Panc1 (cell line): ENCODE results near the gene BACH2. TPM values are rescaled to one million over a fixed set of nuclear protein-coding genes. Genes with fewer than 3 reads are reported as not detected.

ENCODE experiments used
- ATAC-seq: fragments of 200-7000 bp; cut with Tn5 transposase; 2 replicates; pipeline ENCODE4 v1.9.1; 2020; ENCODE audit warnings: mild to moderate bottlenecking, moderate library complexity
- BruUV-seq: library from RNA; stranded (reverse); fragments of 400-500 nt; replicated peaks from 2 replicates; lab custom pipeline; 2021; lab: Mats Ljungman, UMichigan
- CTCF ChIA-PET: fragments of 300-600 bp; sonication (Branson Sonifier 250); formaldehyde crosslinking; loops from one replicate; lab custom pipeline; 2022; ENCODE audit warnings: antibody characterized with exemption; lab: Charles Lee
- POLR2A ChIA-PET: fragments of 300-600 bp; sonication (Branson Sonifier 250); formaldehyde crosslinking; loops from one replicate; lab custom pipeline; 2022; ENCODE audit warnings: antibody characterized with exemption; lab: Charles Lee
- DNase-seq: peaks from one replicate; pipeline ENCODE4 v3.0.0-alpha.2; 2010; ENCODE audit warnings: low read depth, low spot score
- H3K27ac ChIP-seq: 2 replicates; pipeline ENCODE4 v1.5.1; 2011; ENCODE audit warnings: mild to moderate bottlenecking, low read length, inconsistent platforms
- H3K27me3 ChIP-seq: fragments of 200-500 bp; sonication (Bioruptor generic); 2 replicates; pipeline ENCODE4 v1.6.0; 2014; ENCODE audit warnings: low read length, inconsistent platforms; ENCODE audit not compliant: control insufficient read depth, insufficient read depth
- H3K36me3 ChIP-seq: fragments of 200-500 bp; sonication (Bioruptor generic); 2 replicates; pipeline ENCODE4 v1.5.1; 2014; ENCODE audit warnings: inconsistent platforms, mild to moderate bottlenecking, low read length, moderate library complexity; ENCODE audit not compliant: control insufficient read depth, insufficient read depth
- H3K4me1 ChIP-seq: 2 replicates; pipeline ENCODE4 v1.5.1; 2011; ENCODE audit warnings: inconsistent platforms, mild to moderate bottlenecking, low read length, moderate library complexity; ENCODE audit not compliant: control insufficient read depth, insufficient read depth
- H3K4me3 ChIP-seq, 2 experiments: 2 replicates each; pipeline ENCODE4 v1.5.1; 2011 to 2012; ENCODE audit warnings: low read depth in 2 of 2, low read length in 2 of 2, mild to moderate bottlenecking in 2 of 2, inconsistent platforms in 1 of 2, moderate library complexity in 1 of 2
- H3K9me3 ChIP-seq: fragments of 200-500 bp; sonication (Bioruptor generic); 2 replicates; pipeline ENCODE4 v1.5.1; 2014; ENCODE audit warnings: low read depth, mild to moderate bottlenecking, inconsistent platforms, low read length, moderate library complexity; ENCODE audit not compliant: control insufficient read depth, insufficient read depth
- CTCF ChIP-seq: fragments of 450-650 bp; IDR thresholded peaks from 2 replicates; pipeline ENCODE4 v1.5.1; 2017; ENCODE audit warnings: mild to moderate bottlenecking
- POLR2AphosphoS5 ChIP-seq: IDR thresholded peaks from 2 replicates; pipeline ENCODE4 v1.6.1; 2012; ENCODE audit warnings: mild to moderate bottlenecking, low read depth, low read length, moderate library complexity
- REST ChIP-seq, 2 experiments: IDR thresholded peaks; 2 replicates each; pipeline ENCODE4 v1.6.1; 2011 to 2012; ENCODE audit warnings: low read depth in 2 of 2, control low read depth in 1 of 2, low read length in 1 of 2, mild to moderate bottlenecking in 1 of 2, moderate library complexity in 1 of 2; ENCODE audit not compliant: insufficient read depth in 1 of 2
- SIN3A ChIP-seq: IDR thresholded peaks from 2 replicates; pipeline ENCODE4 v1.6.1; 2012; ENCODE audit warnings: low read depth, mild to moderate bottlenecking, low read length, moderate library complexity, borderline replicate concordance; ENCODE audit not compliant: insufficient read depth
- TCF7L2 ChIP-seq: IDR thresholded peaks from 2 replicates; pipeline ENCODE4 v1.6.1; 2011; ENCODE audit warnings: mild to moderate bottlenecking, low read depth, low read length, inconsistent platforms
- in situ Hi-C: cut with HindIII; loops from 2 replicates; pipeline ENCODE4 v1.10.0; 2016; ENCODE audit warnings: low sequenced_read_pairs, low pct_unique_long_range_greater_than_20kb
- intact Hi-C: fragments of 100-400 bp; cut with micrococcal nuclease; formaldehyde crosslinking; loops from one replicate; pipeline ENCODE4 v1.10.0; 2022; ENCODE audit not compliant: unreplicated experiment
- total RNA-seq: library from RNA; stranded (reverse); gene quantifications from one replicate; pipeline ENCODE4 v1.2.1, GENCODE V29; 2021; ENCODE audit not compliant: unreplicated experiment

Gene BACH2
- total RNA-seq, 1 experiment from 2014 or later = 1.6 TPM

- no peak overlapping the region for H3K4me3 ChIP-seq
- intact Hi-C loops = no loop called here
- CTCF ChIA-PET = no interaction called here
Observed at GRCh38 chr6:90203672-90204071, 93.0 kb downstream of the BACH2 start.

GRCh38 chr6:90202156-90202555 lies 94.5 kb downstream of the BACH2 start:
- no peak for TF ChIP-seq SIN3A
- TF ChIP-seq TCF7L2 = no peak
- TF ChIP-seq CTCF = no peak
- no peak for TF ChIP-seq POLR2AphosphoS5
- TF ChIP-seq REST (IDR thresholded peaks at IDR 0.05; ENCODE audit: insufficient read depth in 1 of 2, low read depth in 2 of 2, low read length in 1 of 2) = no peak
- no peaks in the 10 kb centered on the region for H3K4me1 ChIP-seq
- H3K9me3 ChIP-seq = no peaks in the 10 kb centered on the region
- H3K36me3 ChIP-seq = no peaks in the 10 kb centered on the region
- in situ Hi-C loops = no loop called here
- CTCF ChIA-PET = no interaction called here
- ATAC-seq (no peak), DNase-seq (no peak)
- H3K4me3 ChIP-seq = no peak overlapping the region
- H3K27ac ChIP-seq = no peak overlapping the region
- no peaks in the 10 kb centered on the region for H3K27me3 ChIP-seq
- no TSS peak for BruUV-seq
- POLR2A ChIA-PET = no interaction called here
- intact Hi-C loops = no loop called here

More at GRCh38 chr6:90203672-90204071, 93.0 kb downstream of the BACH2 start:
- Histone ChIP-seq H3K36me3 (no peaks in the 10 kb centered on the region), H3K4me1 (no peaks in the 10 kb centered on the region), H3K27ac (no peak overlapping the region), H3K27me3 (no peaks in the 10 kb centered on the region), H3K9me3 (no peaks in the 10 kb centered on the region)
- in situ Hi-C loops = no loop called here
- ATAC-seq (no peak), DNase-seq (no peak)
- BruUV-seq = no TSS peak
- no peak for TF ChIP-seq TCF7L2
- POLR2A ChIA-PET = no interaction called here

- H3K27ac ChIP-seq = no peak overlapping the region
- CTCF ChIA-PET = no interaction called here
- DNase-seq (no peak), ATAC-seq (no peak)
- no peaks in the 10 kb centered on the region for H3K4me1 ChIP-seq
- no peak overlapping the region for H3K4me3 ChIP-seq
- no peaks in the 10 kb centered on the region for H3K27me3 ChIP-seq
- no peaks in the 10 kb centered on the region for H3K9me3 ChIP-seq
- in situ Hi-C loops = no loop called here
- BruUV-seq = no TSS peak
- H3K36me3 ChIP-seq = no peaks in the 10 kb centered on the region
- POLR2A ChIA-PET = no interaction called here
- intact Hi-C loops = no loop called here
- TF ChIP-seq SIN3A (no peak), CTCF (no peak), REST (IDR thresholded peaks at IDR 0.05; ENCODE audit: insufficient read depth in 1 of 2, low read depth in 2 of 2, low read length in 1 of 2) (no peak), TCF7L2 (no peak)
Observed at GRCh38 chr6:90199900-90200299, 96.7 kb downstream of the BACH2 start.
